ENCODE results near the gene TSPAN7.

Gene TSPAN7

GRCh38 chrX:38697461-38697860 lies 136.1 kb downstream of the TSPAN7 start:
- no peak for DNase-seq

GRCh38 chrX:38699121-38699520 lies 137.8 kb downstream of the TSPAN7 start:
- no peak for DNase-seq

GRCh38 chrX:38699696-38700095 lies 138.4 kb downstream of the TSPAN7 start:
- no peak for DNase-seq

GRCh38 chrX:38701073-38701472 lies 139.7 kb downstream of the TSPAN7 start:
- DNase-seq, result no peak

GRCh38 chrX:38704146-38704882 lies 143.0 kb downstream of the TSPAN7 start:
- no peak for DNase-seq

- DNase-seq, result no peak
These were observed 156.5 kb downstream of the TSPAN7 start for GRCh38 chrX:38717871-38718270.

- DNase-seq, result no peak
These were observed 157.0 kb downstream of the TSPAN7 start for GRCh38 chrX:38718311-38718710.

GRCh38 chrX:38726612-38727011 lies 165.3 kb downstream of the TSPAN7 start:
- DNase-seq, result no peak

- DNase-seq, result no peak
These were observed 166.3 kb downstream of the TSPAN7 start for GRCh38 chrX:38727668-38728067.

- DNase-seq, result no peak
These were observed 171.5 kb downstream of the TSPAN7 start for GRCh38 chrX:38732866-38733265.
